NCI-H146 (cell line): ENCODE measurements around the gene TIMM22.
A peak's percentile ranks its signal among the peaks of the same experiment; 100 is the strongest.
"Not testable (repeated sequence)": the region's sequence is repeated elsewhere in the genome, so short reads cannot be mapped to it uniquely, and the experiment has no call there.

Source experiments
- DNase-seq: peaks from one replicate; lab custom pipeline; 2025; lab: John Stamatoyannopoulos, UW

TIMM22 gene

DNA sequence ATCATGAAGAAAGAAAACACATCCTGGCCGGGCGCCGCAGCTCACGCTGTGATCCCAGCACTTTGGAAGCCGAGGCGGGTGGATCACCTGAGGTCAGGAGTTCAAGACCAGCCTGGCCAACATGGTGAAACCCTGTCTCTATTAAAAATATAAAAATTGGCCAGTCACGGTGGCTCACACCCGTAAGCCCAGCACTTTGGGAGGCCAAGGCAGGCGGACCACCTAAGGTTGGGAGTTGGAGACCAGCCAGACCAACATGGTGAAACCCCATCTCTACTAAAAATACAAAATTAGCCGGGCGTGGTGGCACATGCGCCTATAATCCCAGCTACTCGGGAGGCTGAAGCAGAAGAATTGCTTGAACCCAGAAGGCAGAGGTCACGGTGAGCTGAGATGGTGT is 25.1 kb upstream of the TIMM22 start:
- not testable (repeated sequence) for DNase-seq

DNA sequence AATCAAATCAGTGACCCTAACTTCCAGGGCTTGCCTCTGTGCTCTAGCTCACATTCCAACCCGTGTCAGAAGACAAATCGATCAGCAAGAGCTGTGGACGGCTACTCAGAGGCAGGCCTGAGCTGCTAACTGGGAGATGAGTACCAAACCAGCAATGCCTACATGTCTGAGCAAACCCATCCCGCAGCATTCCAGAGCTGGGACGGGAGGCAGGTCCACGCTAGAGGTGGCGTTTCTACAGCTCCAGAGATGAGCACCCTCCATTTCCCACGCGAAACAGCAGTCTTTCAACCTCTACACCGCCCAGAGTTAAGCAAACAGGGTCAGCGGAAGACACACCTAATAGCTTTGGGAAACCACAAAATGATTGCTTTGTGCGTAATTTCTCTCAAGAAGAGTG is 23.9 kb upstream of the TIMM22 start:
- no peak for DNase-seq

DNA sequence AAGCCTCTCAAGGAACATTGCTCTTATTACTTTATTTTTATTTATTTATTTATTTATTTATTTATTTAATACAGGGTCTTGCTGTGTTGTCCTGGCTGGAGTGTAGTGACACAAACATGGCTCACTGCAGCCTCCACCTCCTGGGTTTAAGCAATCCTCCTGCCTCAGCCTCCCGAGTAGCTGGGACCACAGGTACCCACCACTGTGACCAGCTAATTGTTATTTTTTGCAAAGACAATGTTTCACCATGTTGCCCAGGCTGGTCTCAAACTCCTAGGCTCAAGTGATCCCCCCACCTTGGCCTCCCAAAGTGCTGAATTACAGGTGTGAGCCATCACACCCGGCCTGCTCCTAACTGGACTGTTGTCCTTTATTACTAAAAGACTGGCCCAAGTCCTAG is 22.2 kb upstream of the TIMM22 start:
- DNase-seq: not testable (repeated sequence)

DNA sequence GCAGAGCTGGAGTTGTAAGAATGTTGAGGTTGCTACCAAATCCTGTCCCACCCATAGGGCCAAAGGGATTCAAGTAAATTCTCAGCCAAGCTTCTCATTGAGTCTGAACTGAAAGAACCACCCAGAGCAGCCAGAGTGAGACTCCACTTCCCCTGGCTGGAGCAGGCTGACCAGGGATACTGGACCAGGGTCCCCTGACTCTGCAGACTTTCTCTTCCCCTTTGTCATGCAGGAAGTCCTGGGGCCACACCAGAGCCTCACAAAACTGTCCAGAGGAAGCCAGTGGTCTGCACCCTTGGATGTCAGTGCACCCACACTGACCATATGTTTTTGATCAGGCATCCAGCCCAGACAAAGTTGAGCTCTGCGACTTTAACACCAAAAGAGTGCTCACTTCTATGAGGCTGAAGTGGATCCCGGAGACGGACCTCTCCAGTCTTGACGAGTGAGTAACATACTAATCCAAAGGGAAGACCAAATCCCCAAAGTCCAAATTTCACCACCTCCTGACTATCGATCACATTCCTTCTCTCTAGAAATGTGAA is 21.5 kb upstream of the TIMM22 start:
- DNase-seq: no peak

DNA sequence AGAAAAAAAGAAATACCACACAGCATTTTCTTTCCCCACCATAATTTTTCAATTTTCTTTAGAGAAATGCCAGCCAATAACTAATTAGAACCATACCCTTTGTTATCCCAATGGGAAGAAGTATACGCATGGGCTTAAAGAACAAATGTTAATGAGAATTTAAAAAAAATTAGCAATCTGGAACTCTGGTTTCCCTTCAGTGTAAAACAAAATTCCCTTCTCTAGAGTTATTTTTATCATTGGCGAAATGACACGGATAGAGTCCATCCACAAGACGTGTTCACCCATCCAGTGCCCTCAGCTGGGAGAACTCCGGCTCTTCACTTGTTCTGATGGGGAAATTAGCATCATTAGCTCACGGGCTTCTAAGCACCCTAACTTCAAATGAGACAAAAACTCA is 20.6 kb upstream of the TIMM22 start:
- DNase-seq: no peak

DNA sequence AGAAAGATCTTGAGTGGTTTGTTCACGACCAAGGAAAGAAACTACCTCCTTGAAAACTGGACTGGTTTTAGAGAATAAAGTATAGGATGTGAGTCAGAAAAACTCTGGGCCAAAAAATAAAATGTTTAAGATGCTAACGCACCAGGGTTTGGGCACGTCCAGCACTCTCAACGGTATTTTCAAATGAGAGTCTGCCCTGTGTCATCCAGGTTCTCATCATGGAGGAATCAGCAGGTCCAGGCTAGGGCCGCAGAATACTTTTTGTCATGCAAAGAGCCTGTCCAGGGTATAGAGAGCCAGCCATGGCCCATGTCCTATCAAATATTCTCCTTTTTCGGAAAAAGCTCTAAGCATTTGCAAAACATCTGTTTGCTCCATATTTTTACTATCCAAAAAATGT is 19.8 kb upstream of the TIMM22 start:
- DNase-seq: no peak

DNA sequence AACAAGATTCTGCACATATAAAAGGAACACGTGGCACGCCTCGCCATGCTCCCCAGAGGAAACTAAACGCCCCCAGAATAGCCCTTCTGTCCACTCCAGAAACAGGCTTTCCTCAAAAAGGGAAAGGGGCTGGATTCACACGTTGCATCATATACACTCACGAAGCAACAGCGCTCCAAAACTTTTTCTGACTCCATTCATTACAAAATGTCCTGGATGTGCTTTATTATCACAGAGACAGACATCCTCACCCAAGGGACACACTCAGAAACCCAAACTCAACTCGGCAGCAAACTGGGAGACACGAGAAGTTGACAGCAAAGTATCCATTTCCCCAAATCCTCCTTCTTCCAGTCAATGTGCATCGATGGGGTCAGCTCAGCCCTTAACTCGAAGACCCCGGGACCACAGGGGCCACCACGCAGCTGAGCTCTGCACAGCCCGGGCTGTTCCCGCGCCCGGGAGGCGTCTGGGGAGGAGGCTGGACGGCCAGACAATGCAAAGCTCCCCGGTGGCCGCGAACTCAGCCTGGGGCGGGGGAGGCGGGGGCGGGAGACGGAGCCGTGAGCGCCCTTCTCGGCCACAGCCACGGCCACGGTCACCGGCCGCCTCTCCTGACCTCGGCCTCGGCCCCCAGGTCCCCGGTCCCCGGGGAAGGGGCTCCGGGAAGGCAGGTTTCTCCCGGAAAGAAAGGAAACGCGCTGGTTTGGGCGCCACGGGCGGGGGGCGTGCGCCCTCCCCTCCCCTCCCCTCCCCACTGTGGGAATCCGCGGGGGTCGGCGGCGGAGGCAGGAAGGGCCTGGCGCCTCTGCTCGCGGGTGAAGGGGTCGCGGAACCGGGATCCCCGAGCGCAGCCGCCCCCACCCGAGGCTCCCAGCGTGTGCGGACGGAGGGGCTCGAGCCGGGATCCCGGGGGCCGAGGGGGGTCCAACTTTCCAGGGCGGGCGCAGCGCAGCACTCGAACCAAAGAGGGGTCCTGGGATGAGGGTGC is 18.5 kb upstream of the TIMM22 start:
- peak; percentile 38 for DNase-seq

DNA sequence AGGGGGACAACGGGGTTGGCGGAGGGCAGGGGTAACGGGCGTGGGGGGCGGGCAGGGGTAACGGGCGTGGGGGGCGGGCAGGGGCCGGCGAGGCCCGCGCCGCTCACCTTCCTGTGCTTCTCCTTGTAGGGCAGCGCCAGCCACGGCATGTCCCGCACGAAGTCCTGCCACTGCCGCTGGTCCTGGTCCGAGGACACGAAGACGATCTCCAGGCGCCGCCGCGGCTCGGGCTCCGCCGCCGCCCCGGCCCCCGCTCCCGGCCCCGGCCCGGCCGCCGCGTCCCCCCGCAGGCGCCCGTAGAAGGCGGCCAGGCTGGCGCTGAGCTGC is 17.8 kb upstream of the TIMM22 start:
- DNase-seq: peak; percentile 56

DNA sequence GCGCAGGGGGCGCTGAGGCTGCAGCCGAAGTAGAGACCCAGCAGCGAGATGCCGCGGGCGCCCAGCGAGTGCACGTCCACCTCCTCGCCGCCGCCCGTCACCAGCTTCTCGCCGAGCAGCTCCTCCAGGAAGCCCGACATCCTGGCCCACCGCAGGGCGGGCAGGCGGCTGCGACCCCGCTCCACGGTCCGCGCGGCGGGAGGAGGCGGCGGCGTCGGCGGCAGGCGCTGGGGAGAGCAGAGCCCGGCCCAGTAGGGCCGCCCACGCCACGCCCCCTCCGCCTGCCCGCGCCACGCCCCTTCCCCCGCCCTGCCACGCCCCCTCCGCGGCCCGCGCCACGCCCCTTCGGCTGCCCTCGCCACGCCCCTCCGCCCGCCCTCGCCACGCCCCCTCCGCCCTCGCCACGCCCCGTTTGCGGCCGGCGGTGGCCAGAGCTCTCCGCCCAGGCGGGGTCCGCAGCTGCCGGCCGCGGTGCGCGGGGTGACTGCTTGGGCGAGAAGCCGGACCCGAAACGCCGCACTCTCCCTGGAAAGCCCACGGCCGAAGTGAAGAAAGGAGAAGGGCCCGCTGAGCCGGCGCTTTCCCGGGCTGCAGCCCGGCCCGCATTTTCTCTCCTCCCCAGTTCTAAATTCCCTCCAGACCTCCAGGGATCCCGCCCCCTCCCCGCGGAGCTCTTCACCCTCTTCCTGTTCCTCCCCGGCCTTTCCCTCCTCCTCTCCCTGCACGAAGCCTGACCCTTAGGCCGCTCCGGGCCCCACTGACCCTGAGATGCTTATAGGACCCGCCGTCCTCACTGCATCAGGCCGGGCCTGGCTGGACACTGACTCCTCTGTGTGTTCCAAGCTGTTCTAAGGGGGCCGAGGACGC is 17.2 kb upstream of the TIMM22 start, which contains the start of gene NXN:
NXN (minus strand) TSS at position 238 of the 867 bp plus-strand sequence.
- DNase-seq: peak; percentile 86

DNA sequence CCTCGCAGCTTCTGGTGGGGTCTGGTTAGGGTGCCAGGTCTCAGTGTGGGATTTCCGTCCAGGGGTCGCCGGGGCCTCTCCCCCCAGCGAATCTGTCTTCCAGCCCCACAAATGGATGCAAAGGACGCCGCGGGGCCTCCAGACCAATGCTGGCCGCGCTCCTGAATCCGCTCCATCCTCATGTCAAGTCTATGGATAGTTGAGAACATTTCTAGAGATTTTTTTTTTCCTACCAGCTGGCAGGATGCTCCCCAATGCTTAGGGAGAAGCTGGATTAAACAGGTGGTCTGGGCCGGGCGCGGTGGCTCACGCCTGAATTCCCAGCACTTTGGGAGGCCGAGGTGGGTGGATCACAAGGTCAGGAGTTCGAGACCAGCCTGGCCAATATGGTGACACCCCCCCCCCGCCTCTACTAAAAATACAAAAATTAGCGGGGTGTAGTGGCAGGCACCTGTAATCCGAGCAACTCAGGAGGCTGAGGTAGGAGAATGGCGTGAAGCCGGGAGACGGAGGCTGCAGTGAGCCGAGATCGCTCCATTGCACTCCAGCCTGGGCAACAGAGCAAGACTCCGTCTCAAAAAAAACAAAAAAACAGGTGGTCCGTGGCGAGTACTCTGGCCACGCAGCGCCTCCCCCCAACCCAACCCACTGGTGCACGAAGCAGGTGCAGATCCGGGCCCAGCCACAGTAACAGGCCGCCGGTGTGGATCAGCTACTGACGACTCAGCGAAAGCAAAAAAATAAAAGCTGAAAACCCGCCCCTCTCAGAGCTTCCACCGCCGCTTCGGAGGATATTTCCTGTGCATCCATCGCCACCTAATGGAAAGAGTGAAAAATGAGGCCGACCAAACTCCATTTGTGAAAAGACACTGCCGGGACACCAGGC is 16.3 kb upstream of the TIMM22 start:
- peak; percentile 85 for DNase-seq

DNA sequence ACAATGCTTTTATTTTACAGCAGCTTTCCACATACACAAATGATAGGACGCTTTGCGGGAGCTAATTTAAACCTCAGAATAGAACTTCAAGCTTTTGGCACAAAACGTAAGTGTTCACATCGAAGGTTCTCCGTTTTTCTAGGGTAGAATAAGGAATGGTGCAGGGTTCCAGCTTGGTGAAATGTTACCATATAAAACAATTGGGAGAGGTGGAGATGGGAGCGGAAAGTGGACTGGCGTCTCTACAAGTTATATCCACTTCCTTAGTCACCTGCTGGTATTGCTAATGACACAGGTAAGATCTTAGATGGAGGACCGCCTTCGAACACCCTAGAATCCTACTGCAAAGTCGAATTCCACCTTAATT is 15.7 kb upstream of the TIMM22 start:
- DNase-seq: no peak

DNA sequence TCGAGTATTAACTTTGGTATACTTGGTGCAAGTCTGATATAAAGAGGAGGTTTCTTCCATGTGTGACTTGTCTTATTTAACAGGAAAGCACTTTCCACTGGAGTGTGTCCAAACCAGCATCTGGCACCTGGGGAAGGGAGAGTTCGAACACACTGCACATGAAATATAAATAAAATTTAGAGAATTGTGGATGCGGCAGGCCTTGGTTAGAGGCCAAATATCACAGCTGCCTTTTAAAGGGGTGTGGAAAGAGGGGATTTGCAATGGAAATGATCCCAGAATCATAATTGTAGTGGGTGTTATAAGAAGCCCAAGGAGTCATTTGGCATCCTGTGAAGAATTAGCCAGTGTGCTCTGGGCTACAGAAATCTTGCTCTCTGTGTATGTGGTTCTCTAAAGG is 13.0 kb upstream of the TIMM22 start:
- DNase-seq: no peak

DNA sequence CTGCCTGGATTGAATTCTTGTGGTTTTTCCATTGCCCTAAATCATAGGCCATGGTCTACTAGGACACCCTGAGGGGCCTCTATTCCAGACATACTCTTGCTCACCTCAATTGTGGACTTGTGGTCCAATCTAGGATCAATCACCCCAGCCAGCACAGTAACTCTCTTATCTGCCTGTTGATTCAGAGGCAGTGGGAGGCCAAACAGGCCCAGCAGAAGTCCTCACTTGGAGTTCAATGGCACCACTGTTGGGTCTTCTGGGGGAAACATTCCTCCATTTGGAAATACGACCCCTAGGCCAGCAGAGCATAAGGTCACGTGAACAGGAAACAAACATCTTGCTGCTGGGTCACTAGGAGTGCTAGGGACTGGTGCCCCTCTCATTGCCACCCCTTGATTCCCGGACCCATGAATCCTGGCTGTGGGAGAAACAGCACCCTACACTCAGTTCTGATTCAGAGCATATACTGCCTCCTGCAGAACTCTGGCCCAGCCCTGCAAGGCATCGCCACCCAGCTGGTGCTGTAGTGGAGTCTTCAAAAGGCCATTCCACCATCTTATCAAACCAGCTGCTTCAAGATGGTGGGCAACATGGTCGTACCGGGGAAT is 10.5 kb upstream of the TIMM22 start:
- no peak for DNase-seq

DNA sequence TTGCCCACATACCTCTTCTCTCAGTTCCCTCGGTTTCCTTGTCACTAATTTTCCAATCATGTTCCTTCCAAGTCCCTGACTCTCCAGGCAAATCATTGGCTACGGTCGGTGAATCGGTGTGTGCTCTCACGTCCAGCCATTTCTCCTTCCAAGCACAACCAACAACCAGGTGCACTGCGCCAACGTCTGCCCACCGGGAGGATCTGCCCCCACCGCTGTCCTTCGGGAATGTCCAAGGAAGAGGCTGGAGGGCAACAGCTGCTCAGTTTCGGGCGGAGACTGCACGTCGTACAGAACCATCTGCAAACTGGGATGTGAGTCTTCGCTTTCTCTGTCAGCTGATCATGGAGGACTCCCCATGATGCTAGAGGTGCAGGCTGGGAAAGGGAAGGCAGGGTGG is 9.0 kb upstream of the TIMM22 start:
- DNase-seq: no peak

DNA sequence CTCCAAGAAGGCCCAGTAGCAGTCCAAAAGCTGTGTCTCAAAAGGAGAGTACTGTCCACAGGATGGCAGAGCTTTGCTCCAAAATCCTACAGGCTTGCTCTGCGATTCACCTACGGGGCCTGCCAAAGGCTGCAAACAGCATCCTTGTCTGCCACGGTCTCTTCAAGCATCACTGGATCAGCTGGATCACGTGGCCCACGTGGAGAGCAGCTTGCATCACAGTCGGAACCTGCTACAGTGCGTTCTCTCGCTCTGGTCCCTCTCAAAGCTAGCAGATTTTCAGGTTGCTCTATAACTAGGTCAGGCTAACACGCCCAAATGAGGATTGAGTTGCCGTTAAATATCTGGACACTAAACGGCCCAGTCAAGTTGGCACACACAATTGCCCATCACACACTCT is 8.4 kb upstream of the TIMM22 start:
- DNase-seq: no peak

DNA sequence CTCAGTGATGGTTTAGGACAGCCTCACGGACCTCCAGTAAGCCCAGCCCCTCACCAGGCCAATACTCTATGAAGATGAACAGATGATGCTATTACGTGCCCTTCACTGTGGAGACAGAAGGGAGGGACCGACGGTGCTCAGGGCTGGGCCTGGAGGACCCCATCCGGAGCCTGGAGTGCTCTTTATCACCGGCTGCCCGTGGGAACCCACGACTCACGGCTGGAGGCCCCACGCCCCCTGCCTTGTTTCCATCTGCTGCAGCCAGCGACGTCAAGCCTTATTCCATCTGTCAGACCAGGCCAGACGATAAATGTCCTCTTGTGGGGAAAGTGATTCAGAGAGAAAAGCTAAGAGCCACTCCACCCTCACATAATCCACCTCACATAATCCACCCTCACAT is 4.0 kb upstream of the TIMM22 start:
- no peak for DNase-seq

DNA sequence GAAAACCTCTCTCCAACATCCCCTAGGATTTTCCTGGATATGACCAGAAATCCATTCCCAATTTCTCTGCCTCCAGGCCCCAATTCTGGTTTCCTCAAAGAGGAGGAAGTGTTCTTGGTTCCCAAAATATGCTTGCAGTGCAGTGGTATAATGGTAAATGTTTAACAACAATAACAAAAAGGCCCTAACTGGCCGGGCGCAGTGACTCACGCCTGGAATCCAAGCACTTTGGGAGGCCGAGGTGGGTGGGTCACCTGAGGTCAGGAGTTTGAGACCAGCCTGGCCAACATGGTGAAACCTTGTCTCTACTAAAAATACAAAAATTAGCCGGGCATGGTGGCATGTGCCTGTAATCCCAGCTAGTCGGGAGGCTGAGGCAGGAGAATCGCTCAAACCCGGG is 1.6 kb upstream of the TIMM22 start:
- not testable (repeated sequence) for DNase-seq

DNA sequence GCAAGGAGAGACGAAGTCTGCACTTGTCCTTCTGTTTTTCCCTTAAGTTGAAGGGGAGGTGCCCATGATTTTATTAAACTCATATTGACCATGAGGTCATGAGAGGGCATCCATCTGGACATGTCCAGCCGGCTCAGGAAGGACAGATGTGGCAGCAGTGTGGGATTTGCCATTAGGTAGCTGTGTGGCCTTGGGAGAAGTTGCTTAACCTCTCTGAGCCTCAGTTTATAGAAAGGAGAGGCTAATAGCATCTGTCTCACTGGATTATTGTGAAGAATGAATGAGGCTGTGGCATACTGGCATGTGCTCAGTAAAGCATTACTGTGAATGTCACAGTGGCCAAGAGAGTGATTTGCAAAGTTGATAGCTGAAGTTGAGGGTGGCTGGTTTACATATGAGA is 1.2 kb downstream of the TIMM22 start:
- DNase-seq: no peak

DNA sequence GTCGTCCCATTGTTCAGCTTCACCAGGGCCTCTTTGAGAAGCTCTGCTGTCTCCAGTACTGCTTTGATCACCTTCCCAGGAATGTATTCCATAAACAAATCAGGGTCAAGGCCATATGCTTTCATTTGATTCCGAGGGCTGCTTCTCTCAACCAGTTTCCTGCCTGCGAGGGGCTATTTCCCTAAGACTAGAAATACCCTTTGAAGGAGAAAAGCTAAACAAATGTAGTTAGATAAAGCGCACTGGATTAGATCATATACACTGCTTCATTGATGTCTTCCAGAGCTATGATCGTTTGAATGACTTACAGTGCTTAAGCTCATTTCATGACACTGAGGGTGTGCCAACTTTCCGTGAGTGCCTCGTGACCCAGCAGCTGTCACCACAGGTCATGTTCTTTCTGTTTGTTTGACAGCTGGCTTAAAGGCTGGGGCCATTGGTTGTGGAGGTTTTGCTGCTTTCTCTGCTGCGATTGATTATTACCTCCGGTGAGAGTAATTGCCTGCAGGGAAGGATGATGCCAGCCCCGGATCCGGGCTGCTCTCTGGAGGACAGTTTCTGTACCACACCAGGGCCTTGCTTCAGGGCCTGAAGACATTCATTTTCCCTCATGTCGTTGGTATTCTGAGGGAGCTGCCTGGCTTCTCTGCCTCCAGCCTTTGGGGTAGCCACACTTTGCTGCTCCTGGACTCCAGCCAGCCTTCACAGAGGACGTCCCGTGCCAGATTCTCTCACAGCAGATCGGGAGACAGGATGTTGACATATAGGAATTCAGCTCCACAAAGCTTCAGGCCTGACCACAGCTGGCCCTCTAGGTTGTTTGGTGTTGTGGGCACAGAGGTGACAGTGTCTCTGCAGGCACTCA is 3.9 kb downstream of the TIMM22 start:
- no peak for DNase-seq

DNA sequence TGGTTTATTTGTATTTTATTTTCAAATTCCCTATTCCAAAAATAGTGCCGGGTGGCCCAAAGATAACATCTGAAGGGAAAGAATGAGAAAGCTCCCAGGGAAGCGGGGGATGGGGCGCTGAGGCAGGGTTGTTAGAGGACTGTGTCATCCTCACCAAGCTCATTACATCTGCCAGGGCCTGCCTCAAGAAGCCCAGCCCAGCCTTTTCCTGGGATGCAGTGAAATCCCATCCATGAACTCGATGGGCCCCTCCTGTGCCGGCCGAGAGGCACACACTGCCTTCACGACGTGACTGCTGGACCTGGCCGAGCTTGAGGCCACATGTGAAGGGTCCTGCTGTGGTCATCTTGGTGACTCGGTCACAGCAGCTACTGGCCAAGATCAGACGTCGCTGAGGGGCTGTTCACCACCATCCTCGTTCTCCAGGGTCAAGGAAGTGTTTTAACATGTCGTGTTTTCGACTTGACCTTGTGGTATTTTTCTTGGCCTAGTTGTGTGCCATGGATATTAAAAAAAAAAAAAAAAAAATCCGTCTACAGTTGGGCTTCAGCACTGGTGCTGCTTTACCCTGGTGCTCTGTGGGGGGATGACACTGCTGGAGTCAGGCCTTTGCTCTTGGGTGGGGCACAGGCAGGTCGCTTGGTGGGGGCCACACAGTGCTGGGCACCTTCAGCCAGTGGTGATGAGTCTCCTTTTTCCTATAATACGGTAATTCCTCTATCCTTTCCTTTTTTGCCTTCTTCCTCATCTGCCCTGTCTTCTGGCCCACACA is 4.9 kb downstream of the TIMM22 start:
- no peak for DNase-seq
